SK-N-SH (cell line): ENCODE results near the gene INO80. TPM values are rescaled to one million over a fixed set of nuclear protein-coding genes. Genes with fewer than 3 reads are reported as not detected.

Source experiments
- CTCF ChIA-PET: fragments of 300-600, 350-600 bp; formaldehyde crosslinking; extraction: SDS; loops from one replicate; lab custom pipeline; 2021; lab: Yijun Ruan, JAX
- POLR2A ChIA-PET: fragments of 350-600 bp; sonication (Branson Sonifier 250); formaldehyde crosslinking; extraction: SDS; loops from one replicate; lab custom pipeline; 2020; ENCODE audit warnings: antibody characterized with exemption, inconsistent platforms; lab: Yijun Ruan, JAX
- DNase-seq: peaks from one replicate; pipeline ENCODE4 v3.0.0; 2012
- H2AFZ ChIP-seq: fragments of 200-600 bp; sonication (generic); 2 replicates; pipeline ENCODE4 v1.8.1; 2016; ENCODE audit warnings: antibody characterized with exemption, mild to moderate bottlenecking, low read depth
- H3F3A ChIP-seq: fragments of 200-600 bp; sonication (generic); replicated peaks from 2 replicates; pipeline ENCODE3; 2016; ENCODE audit warnings: antibody characterized with exemption, mild to moderate bottlenecking; ENCODE audit not compliant: insufficient read depth
- H3K27ac ChIP-seq, 2 experiments: fragments of 200-500 bp in 1 of 2; fragments of 200-600 bp in 1 of 2; sonication (Bioruptor generic) in 1 of 2; sonication (generic), shearing (Covaris generic) in 1 of 2; 2 replicates each; pipeline versions ENCODE4 v1.5.1 to v1.6.1; 2014 to 2016; ENCODE audit warnings: low read depth in 2 of 2, inconsistent platforms in 1 of 2, low read length in 1 of 2, mild to moderate bottlenecking in 1 of 2, mixed read lengths in 1 of 2
- H3K27me3 ChIP-seq: fragments of 200-600 bp; sonication (generic), shearing (Covaris generic); 2 replicates; pipeline ENCODE4 v1.6.1; 2016; ENCODE audit warnings: mixed run types; ENCODE audit not compliant: insufficient read depth
- H3K36me3 ChIP-seq, 2 experiments: fragments of 200-500 bp in 1 of 2; fragments of 200-600 bp in 1 of 2; sonication (Bioruptor generic) in 1 of 2; sonication (generic) in 1 of 2; replicated peaks in 1 of 2; 2 replicates each; pipeline versions ENCODE3 to v1.5.1; 2014 to 2016; ENCODE audit warnings: low read length in 1 of 2, mild to moderate bottlenecking in 1 of 2; ENCODE audit not compliant: insufficient read depth in 2 of 2, control insufficient read depth in 1 of 2
- H3K4me1 ChIP-seq, 2 experiments: fragments of 200-500 bp in 1 of 2; fragments of 200-600 bp in 1 of 2; sonication (Bioruptor generic) in 1 of 2; sonication (generic), shearing (Covaris generic) in 1 of 2; 2 replicates each; pipeline versions ENCODE4 v1.5.1 to v1.6.1; 2014 to 2016; ENCODE audit warnings: low read depth in 1 of 2, low read length in 1 of 2, mixed run types in 1 of 2; ENCODE audit not compliant: insufficient read depth in 2 of 2, control insufficient read depth in 1 of 2
- H3K4me2 ChIP-seq: fragments of 200-600 bp; sonication (generic), shearing (Covaris generic); 2 replicates; pipeline ENCODE4 v1.6.1; 2017; ENCODE audit warnings: mixed run types
- H3K4me3 ChIP-seq, 2 experiments: fragments of 200-500 bp in 1 of 2; fragments of 200-600 bp in 1 of 2; sonication (Bioruptor generic) in 1 of 2; sonication (generic), shearing (Covaris generic) in 1 of 2; 2 replicates each; pipeline versions ENCODE4 v1.5.1 to v1.8.1; 2014 to 2016; ENCODE audit warnings: low read depth in 2 of 2, inconsistent platforms in 1 of 2, low read length in 1 of 2, mild to moderate bottlenecking in 1 of 2, mixed read lengths in 1 of 2, moderate library complexity in 1 of 2
- H3K79me2 ChIP-seq: fragments of 200-600 bp; sonication (generic); 2 replicates; pipeline ENCODE4 v1.8.1; 2017; ENCODE audit warnings: mild to moderate bottlenecking; ENCODE audit not compliant: insufficient read depth
- H3K9ac ChIP-seq: fragments of 200-600 bp; sonication (generic); 2 replicates; pipeline ENCODE4 v1.6.1; 2017; ENCODE audit warnings: mixed run types
- H3K9me2 ChIP-seq: fragments of 200-600 bp; sonication (generic); 2 replicates; pipeline ENCODE4 v1.6.1; 2017; ENCODE audit warnings: mixed run types
- H3K9me3 ChIP-seq: fragments of 200-600 bp; sonication (generic); 2 replicates; pipeline ENCODE4 v1.6.1; 2017; ENCODE audit warnings: mixed run types, mild to moderate bottlenecking, moderate library complexity
- H4K20me1 ChIP-seq: fragments of 200-600 bp; sonication (generic); 2 replicates; pipeline ENCODE4 v1.6.1; 2017; ENCODE audit warnings: mild to moderate bottlenecking, mixed run types; ENCODE audit not compliant: insufficient read depth
- CHD2 ChIP-seq: fragments of 150-350 bp; IDR thresholded peaks from 2 replicates; pipeline ENCODE4 v1.6.1; 2018; ENCODE audit warnings: low read length; ENCODE audit not compliant: partially characterized antibody
- CTCF ChIP-seq: fragments of 200-600 bp; sonication (generic); IDR thresholded peaks from 2 replicates; pipeline ENCODE4 v1.6.1; 2017; ENCODE audit warnings: antibody characterized with exemption, mild to moderate bottlenecking, moderate library complexity
- EP300 ChIP-seq, 2 experiments: IDR thresholded peaks; 2 replicates each; pipeline versions ENCODE4 v1.4.0 to v1.6.1; 2012; ENCODE audit warnings: borderline replicate concordance in 1 of 2, low read depth in 1 of 2, low read length in 1 of 2
- FOSL2 ChIP-seq: IDR thresholded peaks from 2 replicates; pipeline ENCODE4 v1.4.0; 2012; ENCODE audit warnings: low read depth, mild to moderate bottlenecking, moderate library complexity, borderline replicate concordance
- FOXJ3 ChIP-seq: sonication (generic); formaldehyde crosslinking; IDR thresholded peaks from 2 replicates; pipeline ENCODE4 v1.5.1; 2020; ENCODE audit warnings: mild to moderate bottlenecking, missing genetic modification reagents
- MAX ChIP-seq: IDR thresholded peaks from 2 replicates; pipeline ENCODE4 v1.4.0; 2012; ENCODE audit warnings: low read depth
- MEF2A ChIP-seq: IDR thresholded peaks from 2 replicates; pipeline ENCODE4 v1.4.0; 2012; ENCODE audit warnings: low read depth, borderline replicate concordance
- RAD21 ChIP-seq: IDR thresholded peaks from 2 replicates; pipeline ENCODE4 v1.6.1; 2012; ENCODE audit warnings: mild to moderate bottlenecking, low read length
- RCOR1 ChIP-seq: fragments of 150-350 bp; IDR thresholded peaks from 2 replicates; pipeline ENCODE4 v1.6.1; 2017; ENCODE audit warnings: antibody characterized with exemption, low read length
- RXRA ChIP-seq: IDR thresholded peaks from 2 replicates; pipeline ENCODE4 v1.4.0; 2012; ENCODE audit warnings: low read depth, mild to moderate bottlenecking, borderline replicate concordance
- YY1 ChIP-seq: IDR thresholded peaks from 2 replicates; pipeline ENCODE4 v1.4.0; 2012; ENCODE audit warnings: low read depth, mild to moderate bottlenecking
- WGBS: methylation state at CpG from one replicate; pipeline ENCODE4 v1.1.6; 2017; ENCODE audit warnings: low lambda C conversion rate; 5-methylcytosine and 5-hydroxymethylcytosine counted together
- polyA plus RNA-seq, 3 experiments: library from polyadenylated mRNA; depleted of rRNA; stranded (reverse); fragments of >200 nt; gene quantifications; 2 replicates each; pipeline ENCODE4 v1.2.3, GENCODE V29; 2012
- TF ChIP-seq, protein P1 (sequence below): IDR thresholded peaks from 2 replicates; pipeline ENCODE4 v1.4.0; 2012; ENCODE audit warnings: low read depth, borderline replicate concordance
- TF ChIP-seq, protein P2 (sequence below): fragments of 150-350 bp; IDR thresholded peaks from 2 replicates; pipeline ENCODE4 v1.6.1; 2017; ENCODE audit warnings: antibody characterized with exemption, low read length, low read depth, borderline replicate concordance

The INO80 gene
- polyA plus RNA-seq, 1 of the 3 experiments (the other 2 are of a cell fraction) = 4.6 TPM

DNA sequence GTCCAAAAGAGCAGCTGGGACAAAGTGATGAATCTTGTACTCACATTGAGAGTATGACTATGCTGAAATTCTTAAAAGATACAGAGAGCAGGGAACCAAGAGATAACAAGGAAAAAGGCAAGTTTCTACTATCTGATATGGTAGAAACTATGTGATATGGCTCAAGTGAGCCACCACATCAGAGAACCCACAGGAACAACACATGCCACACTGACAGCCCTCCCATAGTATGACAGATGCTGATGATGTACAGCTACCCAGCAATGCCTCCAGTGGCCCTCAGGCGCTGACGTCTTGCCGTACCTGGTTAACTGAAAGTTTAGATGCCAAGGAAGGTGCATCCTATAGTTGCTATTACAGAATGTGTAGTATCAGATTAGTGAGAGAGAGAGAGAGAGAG, 120.4 kb downstream of the INO80 start:
- Histone ChIP-seq H3K9ac (no peak overlapping the region), H2AFZ (no peak overlapping the region), H3K4me2 (no peak overlapping the region), H3F3A (no peaks in the 10 kb centered on the region), H3K79me2 (no peaks in the 10 kb centered on the region), H3K4me1 (peaks cover 0 to 13% of the 10 kb centered on the region in 2 experiments; a peak in 1 of 4 replicates), H3K27me3 (no peaks in the 10 kb centered on the region), H3K27ac (no peak overlapping the region), H3K36me3 (peaks cover 25 to 58% of the 10 kb centered on the region in 2 experiments), H3K9me3 (no peaks in the 10 kb centered on the region), H3K4me3 (no peak overlapping the region), H4K20me1 (no peaks in the 10 kb centered on the region), H3K9me2 (no peaks in the 10 kb centered on the region)
- CTCF ChIA-PET = interaction anchor here (1.0 kb wide), 1 partner anchor 64 kb away, joined by 3 read pairs; no protein-coding TSS in a partner anchor
- no peak for DNase-seq
- WGBS = 100% methylated on average over 3 of the region's 3 CpGs
- TF ChIP-seq YY1 (no peak), RCOR1 (no peak), MEF2A (no peak), CHD2 (no peak), CTCF (no peak), RXRA (no peak), FOSL2 (no peak), MAX (no peak), FOXJ3 (CRISPR knock-in tag) (no peak), EP300 (IDR thresholded peaks at IDR 0.05; ENCODE audit: borderline replicate concordance in 1 of 2, low read depth in 1 of 2, low read length in 1 of 2) (no peak), RAD21 (no peak)
- TF ChIP-seq, protein P1, sequence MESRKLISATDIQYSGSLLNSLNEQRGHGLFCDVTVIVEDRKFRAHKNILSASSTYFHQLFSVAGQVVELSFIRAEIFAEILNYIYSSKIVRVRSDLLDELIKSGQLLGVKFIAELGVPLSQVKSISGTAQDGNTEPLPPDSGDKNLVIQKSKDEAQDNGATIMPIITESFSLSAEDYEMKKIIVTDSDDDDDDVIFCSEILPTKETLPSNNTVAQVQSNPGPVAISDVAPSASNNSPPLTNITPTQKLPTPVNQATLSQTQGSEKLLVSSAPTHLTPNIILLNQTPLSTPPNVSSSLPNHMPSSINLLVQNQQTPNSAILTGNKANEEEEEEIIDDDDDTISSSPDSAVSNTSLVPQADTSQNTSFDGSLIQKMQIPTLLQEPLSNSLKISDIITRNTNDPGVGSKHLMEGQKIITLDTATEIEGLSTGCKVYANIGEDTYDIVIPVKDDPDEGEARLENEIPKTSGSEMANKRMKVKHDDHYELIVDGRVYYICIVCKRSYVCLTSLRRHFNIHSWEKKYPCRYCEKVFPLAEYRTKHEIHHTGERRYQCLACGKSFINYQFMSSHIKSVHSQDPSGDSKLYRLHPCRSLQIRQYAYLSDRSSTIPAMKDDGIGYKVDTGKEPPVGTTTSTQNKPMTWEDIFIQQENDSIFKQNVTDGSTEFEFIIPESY = no peak
- TF ChIP-seq, protein P2, sequence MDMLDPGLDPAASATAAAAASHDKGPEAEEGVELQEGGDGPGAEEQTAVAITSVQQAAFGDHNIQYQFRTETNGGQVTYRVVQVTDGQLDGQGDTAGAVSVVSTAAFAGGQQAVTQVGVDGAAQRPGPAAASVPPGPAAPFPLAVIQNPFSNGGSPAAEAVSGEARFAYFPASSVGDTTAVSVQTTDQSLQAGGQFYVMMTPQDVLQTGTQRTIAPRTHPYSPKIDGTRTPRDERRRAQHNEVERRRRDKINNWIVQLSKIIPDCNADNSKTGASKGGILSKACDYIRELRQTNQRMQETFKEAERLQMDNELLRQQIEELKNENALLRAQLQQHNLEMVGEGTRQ = no peak
- POLR2A ChIA-PET = no interaction called here
